ENCODE data around the gene SLC40A1.

Gene SLC40A1

DNA sequence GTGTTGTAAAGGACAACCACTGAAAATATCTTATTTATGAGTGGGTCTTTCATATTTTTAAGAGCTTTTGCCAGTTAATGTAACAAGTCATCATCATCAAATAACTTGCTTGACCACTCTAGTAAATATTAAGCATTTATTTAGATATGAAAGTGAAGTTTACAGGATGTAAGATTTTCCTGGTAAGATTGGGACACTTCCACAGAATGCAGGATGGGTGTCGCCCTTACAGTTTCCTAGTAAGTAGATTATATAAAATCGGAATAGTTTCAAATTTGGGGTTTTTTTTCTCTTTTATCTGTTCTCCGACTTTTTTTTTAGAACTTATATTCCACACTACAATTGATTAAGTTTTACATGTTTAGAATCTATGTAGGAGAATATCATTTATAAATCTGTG is 14.8 kb upstream of the SLC40A1 start:
- DNase-seq: no peak

GRCh38 chr2:189594305-189594704 is 13.7 kb upstream of the SLC40A1 start:
- no peak for DNase-seq

GRCh38 chr2:189593115-189593514 is 12.5 kb upstream of the SLC40A1 start:
- no peak for DNase-seq

DNA sequence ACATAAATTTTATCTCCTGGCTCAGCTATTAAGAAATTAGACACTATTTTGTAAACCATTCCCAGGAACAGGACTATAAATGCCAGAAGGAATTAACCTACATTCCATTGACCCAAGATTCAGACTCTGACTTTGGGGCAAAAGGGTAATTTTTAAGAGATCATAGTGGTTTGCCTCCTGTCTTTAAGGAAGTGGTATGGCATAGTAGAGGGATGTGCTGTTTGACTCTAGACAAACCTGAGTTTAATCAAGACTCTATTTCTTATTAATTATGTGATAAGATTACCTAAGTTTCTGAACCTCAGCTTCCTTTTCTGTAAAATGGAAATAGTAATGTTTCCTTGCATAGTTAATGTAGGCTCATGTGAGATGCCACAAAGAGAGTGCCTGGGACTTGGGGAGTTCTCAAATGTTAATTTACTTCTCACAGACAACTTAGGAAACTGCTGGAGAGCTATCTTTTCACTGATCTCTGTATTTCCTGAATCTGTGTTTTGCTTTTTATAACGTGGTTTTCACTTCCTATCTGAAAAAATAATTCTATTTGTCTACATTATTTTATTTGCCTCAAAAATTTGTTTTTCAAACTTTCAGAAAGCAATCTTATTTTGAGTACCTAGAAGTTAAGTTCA is 11.9 kb upstream of the SLC40A1 start:
- DNase-seq: no peak

- no peak for DNase-seq
Observed at GRCh38 chr2:189587780-189588179, 7.2 kb upstream of the SLC40A1 start.

DNA sequence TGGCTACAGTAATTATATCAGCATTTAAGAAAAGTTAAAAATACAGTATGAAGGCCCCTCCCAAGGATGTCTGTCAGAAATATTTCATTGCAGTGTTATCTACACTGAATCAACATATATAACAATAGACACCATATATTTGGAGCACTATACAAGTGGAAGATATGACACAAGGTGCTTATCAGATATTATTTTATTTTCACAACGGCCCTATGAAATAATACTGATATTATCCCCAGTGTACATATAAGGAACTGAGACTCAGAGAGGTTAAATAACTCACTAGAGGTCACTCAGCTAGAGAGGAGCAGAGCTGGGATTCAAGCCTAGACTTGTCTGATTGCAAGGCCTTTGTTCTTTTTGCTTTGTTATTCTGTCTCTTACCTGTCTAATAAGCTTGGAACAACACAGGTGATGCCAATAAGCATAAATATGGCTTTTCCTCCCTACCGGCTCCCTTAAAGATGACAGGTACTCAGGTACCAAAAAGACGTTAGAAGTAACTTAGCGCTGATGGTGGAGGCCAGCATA is 4.7 kb upstream of the SLC40A1 start:
- no peak for DNase-seq

DNA sequence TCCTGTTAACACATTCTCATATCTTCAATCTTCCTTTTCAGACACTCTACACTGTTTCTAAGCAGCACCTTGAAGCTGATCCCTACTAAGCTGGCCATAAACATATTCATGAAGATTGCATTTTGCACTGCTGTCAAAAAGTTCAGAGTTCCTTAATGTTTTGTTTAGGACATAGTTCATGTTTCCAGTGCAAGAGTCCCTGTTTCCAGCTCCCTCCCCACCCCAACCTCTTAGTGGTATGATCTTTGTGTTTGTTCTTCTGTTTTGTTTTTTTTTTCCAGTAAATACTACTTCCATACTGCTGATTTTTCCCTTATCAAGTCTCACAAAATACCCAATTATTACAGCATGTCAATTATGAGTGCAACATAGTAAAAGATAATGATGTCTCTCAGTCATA is 4.1 kb upstream of the SLC40A1 start:
- DNase-seq: no peak

- no peak for DNase-seq
Observed at GRCh38 chr2:189583227-189584198, 2.9 kb upstream of the SLC40A1 start.

DNA sequence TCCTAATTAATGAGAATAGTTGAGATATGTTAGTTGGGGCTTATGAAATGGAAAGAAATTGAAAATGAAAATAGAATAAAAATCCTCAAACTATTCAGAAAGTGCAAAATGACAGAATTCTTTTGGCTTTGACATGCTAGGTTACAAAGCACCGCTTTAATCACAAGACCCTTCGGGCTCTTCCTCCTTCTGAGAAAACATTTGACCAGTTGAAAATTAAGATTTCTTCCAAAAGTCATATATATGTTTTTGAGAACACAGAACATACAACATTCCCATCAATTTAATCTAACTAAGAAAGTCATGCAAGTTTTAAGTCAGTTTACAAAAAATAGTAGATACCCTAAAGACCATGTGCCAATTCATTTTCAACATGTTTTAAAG is 2.2 kb upstream of the SLC40A1 start:
- DNase-seq: no peak

DNA sequence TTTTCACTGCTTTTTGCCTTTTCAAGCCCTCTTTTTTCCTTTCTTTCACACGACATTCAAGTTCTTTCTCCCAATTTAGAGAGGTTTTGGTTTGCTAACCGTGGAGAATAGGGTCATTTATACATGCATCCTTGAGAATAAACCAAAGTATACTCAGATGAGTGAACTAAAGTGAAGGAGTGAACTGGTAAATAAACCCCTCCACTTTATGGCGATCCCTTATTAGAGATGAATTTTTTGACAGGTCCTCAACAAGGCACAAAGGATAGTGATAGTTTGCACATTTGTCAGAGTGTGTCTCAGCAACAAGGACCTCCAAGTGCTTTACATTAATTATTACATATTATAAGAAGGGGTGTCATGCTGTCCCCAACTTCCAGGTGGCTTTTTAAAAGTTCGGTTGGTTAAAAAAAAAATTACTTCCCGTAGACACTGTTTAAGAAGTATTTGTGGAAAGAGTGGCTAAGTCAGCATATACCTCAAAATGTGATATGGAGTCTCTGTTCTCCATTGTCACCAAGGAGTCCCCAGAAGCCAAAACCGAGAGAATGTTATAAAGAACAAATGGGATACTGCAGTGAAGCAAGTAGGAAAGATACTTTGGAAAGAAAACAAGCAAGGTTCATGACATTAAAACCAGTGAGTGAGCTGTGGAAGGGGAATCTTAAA is 1.7 kb upstream of the SLC40A1 start:
- DNase-seq: no peak

DNA sequence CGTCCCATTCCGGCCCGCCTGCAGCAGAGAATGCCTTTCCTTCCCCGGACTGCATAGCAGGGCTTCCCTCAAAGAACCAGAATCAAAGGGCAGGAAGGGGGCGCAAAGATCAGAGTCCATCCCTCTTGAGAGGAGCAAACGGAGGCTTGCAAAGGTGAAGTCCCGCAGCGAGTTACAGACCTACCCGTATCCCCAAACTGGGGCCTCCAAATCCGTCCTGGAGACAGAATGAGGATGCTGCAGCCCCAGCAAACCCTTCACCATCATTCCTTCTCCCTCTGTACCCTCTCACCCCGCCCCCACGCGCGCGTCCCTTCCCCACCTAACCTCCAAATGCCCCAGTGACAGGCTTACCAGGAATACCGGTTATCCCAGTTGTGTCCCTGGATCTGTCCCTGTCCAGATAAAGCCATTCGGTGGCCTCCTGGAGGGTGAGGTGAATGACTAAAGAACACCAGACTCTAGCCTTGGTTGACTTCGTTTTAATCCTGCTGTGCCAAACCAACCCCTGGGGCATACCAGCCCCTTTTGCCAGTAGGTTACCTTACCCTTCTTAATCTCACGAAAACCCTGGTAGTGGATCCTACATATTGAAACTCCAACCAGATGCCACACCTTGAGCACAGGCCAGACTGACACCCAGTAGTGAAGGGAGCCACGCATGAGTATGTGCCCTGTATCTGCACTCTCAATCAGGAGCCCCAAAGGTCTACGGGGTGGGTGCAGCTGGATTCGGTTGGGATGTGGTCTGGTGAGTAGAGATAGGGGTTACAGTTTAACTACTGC is 961 bp upstream of the SLC40A1 start:
- no peak for DNase-seq

GRCh38 chr2:189580241-189580651 is 340 bp downstream of the SLC40A1 start:
- no peak for DNase-seq

DNA sequence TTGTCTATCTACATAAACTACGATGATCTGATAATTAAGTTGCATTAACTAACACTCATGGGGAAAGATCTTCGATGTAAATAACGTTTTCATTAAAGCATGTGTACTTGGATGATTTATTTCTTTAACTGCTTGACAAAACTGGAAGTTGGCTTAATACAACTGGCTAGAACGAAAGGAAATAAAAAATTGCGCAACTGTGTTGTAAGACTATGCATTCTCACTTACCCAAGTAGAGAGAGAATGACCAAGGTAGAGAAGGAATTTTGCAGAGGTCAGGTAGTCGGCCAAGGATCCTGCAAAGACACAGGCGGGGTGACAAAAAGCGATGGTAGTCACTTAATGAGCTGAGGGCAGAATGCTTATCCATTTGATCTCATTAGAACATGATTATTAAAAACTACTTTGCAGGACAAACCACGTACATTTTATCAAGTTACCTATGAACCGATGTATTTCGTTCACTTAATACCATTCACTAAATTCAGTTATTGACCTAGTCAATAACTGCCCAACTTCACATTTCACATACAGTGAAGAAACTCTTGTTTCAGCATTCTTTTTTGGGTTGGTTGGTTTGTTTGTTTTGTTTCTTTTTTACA is 900 bp downstream of the SLC40A1 start:
- no peak for DNase-seq

DNA sequence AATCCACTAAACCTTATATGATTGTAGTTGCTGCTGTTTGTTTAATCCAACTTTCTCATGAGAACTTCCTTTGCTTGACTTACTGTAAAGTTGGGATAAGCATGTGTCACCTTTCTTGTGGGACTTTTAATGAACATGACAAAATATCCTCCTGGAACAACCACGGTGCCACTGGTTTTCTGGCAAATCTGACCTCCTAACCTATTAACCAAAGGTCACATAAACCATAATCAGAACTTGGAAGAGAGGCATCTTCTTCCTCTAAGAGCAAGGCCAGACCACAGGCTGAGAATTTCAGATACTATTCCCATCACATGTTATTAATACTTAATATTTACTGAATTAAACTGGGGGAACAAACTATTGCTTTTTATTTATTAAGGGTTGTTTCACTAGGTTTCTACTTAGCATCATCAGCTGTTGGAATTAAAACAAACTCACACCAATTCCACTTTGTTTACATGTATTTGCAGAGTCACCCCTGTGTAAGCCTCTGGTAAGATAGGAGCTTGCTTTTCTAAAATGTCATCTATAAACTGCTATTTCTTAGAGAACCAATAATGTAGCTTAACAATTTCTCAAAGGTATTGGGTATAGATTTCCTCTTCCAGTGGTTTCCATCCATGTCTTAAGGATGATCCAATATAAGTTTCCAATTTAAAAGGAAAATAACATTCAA is 2.2 kb downstream of the SLC40A1 start:
- no peak for DNase-seq

GRCh38 chr2:189577121-189577520 is 3.5 kb downstream of the SLC40A1 start:
- no peak for DNase-seq

GRCh38 chr2:189576396-189576795 is 4.2 kb downstream of the SLC40A1 start:
- no peak for DNase-seq

DNA sequence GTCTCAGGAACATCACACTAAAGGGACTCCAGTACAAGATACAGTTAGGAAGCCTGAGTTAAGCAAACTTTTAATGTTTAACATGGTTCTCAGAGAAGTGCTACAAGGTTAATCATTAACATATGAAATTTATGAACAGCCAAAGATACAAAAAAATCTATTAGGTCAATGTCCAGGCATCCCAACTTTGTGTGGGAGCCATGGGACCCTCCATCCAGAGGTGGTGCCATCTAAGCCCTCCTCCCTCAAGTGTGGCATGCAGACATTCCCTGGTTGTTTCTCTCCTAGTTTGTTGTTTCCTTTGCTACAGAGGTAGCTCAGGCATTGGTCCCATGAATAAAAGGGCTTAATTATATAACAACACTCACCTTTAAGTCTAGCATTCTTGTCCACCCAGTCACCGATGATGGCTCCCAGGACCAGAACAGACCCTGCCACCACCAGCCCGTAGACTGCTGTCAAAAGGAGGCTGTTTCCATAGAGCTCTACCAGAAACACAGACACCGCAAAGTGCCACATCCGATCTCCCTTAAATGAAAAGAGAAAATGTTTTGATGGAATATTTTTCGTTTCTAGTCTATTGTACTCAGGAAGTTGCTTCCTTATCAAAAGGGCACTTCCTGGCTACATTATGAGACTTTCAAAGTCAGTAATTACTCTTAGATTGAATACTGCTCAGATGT is 5.7 kb downstream of the SLC40A1 start:
- DNase-seq: no peak

DNA sequence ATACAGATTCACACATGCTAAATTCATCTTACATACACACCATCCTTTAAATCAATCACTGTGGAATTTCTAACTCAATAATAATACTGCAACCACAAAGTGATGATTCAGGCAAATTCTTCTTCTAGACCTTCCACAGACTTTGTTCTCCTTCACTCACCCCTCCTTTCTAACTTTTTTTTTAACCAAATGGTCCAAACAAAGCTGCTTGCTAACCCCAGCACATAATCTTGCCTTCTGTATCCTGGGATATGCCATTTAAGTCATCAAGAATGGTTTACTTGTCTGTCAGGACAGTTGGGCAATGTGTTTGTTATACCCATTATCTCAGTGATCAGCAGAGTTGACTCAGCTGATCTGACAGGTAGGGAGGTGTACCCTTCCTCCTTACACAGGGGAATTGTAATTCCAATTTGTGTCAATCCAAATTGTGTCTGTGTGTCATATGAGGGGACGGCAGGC is 10.0 kb downstream of the SLC40A1 start:
- DNase-seq: no peak

DNA sequence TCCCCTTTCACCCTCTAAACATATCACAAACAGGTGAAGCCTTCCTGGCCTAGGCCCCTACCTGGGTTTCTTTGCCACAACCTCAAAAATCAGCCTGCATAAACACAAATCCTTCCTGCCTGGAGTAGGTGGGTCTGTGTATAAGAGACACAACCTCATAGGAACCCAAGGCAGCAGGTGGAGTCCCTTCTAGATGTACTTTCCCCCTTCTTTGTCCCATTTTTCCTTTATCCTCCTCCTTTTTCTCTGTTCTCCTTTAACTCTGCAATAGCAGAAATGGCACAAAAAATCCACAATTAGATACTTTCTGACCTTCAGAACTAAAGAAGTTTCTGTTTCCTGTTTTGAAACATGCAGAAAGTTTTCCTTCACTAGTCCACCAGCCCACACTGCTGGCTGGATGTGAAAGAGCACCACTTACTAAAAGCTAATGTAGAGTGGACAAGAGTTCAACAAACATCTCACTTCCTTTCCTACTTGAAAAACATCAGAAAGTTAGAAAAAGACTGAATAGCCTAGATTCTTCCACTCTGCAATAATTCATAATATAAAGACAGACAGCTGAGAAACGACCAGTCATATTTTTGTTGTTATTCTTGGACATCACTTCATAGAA is 11.2 kb downstream of the SLC40A1 start:
- DNase-seq: no peak

GRCh38 chr2:189566046-189566445 is 14.5 kb downstream of the SLC40A1 start:
- no peak for DNase-seq
